GM23338 (cell line): ENCODE data around the gene PIK3IP1. TPM values are rescaled to one million over a fixed set of nuclear protein-coding genes. Genes with fewer than 3 reads are reported as not detected.

Source experiments
- ATAC-seq: fragments of 200-7000 bp; cut with Tn5 transposase; 3 replicates; pipeline ENCODE4 v1.9.1; 2020
- DNase-seq: peaks from one replicate; pipeline ENCODE4 v3.0.0-alpha.2; 2015; ENCODE audit warnings: low spot score
- H2AFZ ChIP-seq: fragments of 200-600 bp; sonication (generic); 2 replicates; pipeline ENCODE4 v1.8.0; 2016; ENCODE audit warnings: antibody characterized with exemption, mild to moderate bottlenecking, moderate library complexity
- H3F3A ChIP-seq: fragments of 200-600 bp; sonication (generic); replicated peaks from 2 replicates; pipeline ENCODE4 v1.8.0; 2017; ENCODE audit warnings: antibody characterized with exemption, mixed run types, low read depth
- H3K27ac ChIP-seq: fragments of 200-600 bp; sonication (generic); 2 replicates; pipeline ENCODE4 v1.6.1; 2016; ENCODE audit warnings: low read depth
- H3K27me3 ChIP-seq: fragments of 200-600 bp; sonication (generic); 2 replicates; pipeline ENCODE4 v1.8.0; 2016; ENCODE audit warnings: mild to moderate bottlenecking, mixed run types, moderate library complexity; ENCODE audit not compliant: insufficient read depth
- H3K36me3 ChIP-seq: fragments of 200-600 bp; sonication (generic); 2 replicates; pipeline ENCODE4 v1.8.0; 2016; ENCODE audit warnings: mild to moderate bottlenecking; ENCODE audit not compliant: insufficient read depth
- H3K4me1 ChIP-seq: fragments of 200-600 bp; sonication (generic); 2 replicates; pipeline ENCODE4 v1.8.0; 2016; ENCODE audit warnings: mild to moderate bottlenecking, moderate library complexity; ENCODE audit not compliant: insufficient read depth
- H3K4me2 ChIP-seq: fragments of 200-600 bp; sonication (generic); 2 replicates; pipeline ENCODE4 v1.7.1; 2017; ENCODE audit warnings: mixed run types
- H3K4me3 ChIP-seq: fragments of 200-600 bp; sonication (generic); 2 replicates; pipeline ENCODE4 v1.6.1; 2016; ENCODE audit warnings: mixed run types
- H3K79me2 ChIP-seq: fragments of 200-600 bp; sonication (generic); replicated peaks from 2 replicates; pipeline ENCODE4 v1.8.0; 2017; ENCODE audit warnings: mild to moderate bottlenecking; ENCODE audit not compliant: insufficient read depth
- H3K9me2 ChIP-seq: fragments of 200-600 bp; sonication (generic); 2 replicates; pipeline ENCODE4 v1.8.0; 2017; ENCODE audit not compliant: insufficient read depth
- H4K20me1 ChIP-seq: fragments of 200-600 bp; sonication (generic); replicated peaks from 2 replicates; pipeline ENCODE4 v1.8.0; 2017; ENCODE audit warnings: mild to moderate bottlenecking; ENCODE audit not compliant: insufficient read depth
- H3K27ac Mint-ChIP-seq: 2 replicates; pipeline ENCODE4 v1.8.0; 2020; ENCODE audit warnings: inconsistent platforms, mild to moderate bottlenecking, moderate library complexity, mixed read lengths
- H3K27me3 Mint-ChIP-seq: 3 replicates; pipeline ENCODE4 v1.8.0; 2022; ENCODE audit warnings: low read depth, mild to moderate bottlenecking, moderate library complexity, mixed read lengths, inconsistent platforms; ENCODE audit not compliant: insufficient read depth, poor library complexity
- H3K36me3 Mint-ChIP-seq: 3 replicates; pipeline ENCODE4 v1.8.0; 2021; ENCODE audit warnings: low read depth, mild to moderate bottlenecking, inconsistent platforms, moderate library complexity, mixed read lengths
- H3K4me1 Mint-ChIP-seq: 3 replicates; pipeline ENCODE4 v1.8.0; 2020; ENCODE audit warnings: mild to moderate bottlenecking, inconsistent platforms, mixed read lengths
- H3K4me3 Mint-ChIP-seq: 3 replicates; pipeline ENCODE4 v1.8.0; 2021; ENCODE audit warnings: moderate library complexity, mild to moderate bottlenecking, inconsistent platforms, mixed read lengths
- H3K9me3 Mint-ChIP-seq: 3 replicates; pipeline ENCODE4 v1.8.0; 2020; ENCODE audit warnings: moderate library complexity, mild to moderate bottlenecking, inconsistent platforms, mixed read lengths
- CREB1 ChIP-seq: fragments of 250-450 bp; sonication (Bioruptor Pico); IDR thresholded peaks from 2 replicates; pipeline ENCODE4 v1.5.0; 2020; ENCODE audit warnings: low read depth, mild to moderate bottlenecking, moderate library complexity
- EZH2 ChIP-seq: fragments of 200-600 bp; sonication (generic); IDR thresholded peaks from one replicate; pipeline ENCODE4 v1.8.0; 2017; ENCODE audit warnings: antibody characterized with exemption, mild to moderate bottlenecking, low read depth; ENCODE audit not compliant: unreplicated experiment
- EZH2phosphoT487 ChIP-seq: fragments of 200-600 bp; sonication (generic); IDR thresholded peaks from one replicate; pipeline ENCODE4 v1.8.1; 2018; ENCODE audit warnings: antibody characterized with exemption; ENCODE audit not compliant: unreplicated experiment
- NANOG ChIP-seq: IDR thresholded peaks from 2 replicates; pipeline ENCODE4 v1.6.1; 2016; ENCODE audit warnings: antibody characterized with exemption, borderline replicate concordance
- POLR2AphosphoS5 ChIP-seq: IDR thresholded peaks from 2 replicates; pipeline ENCODE4 v1.6.1; 2016; ENCODE audit warnings: antibody characterized with exemption, low read depth
- STAT1 ChIP-seq: IDR thresholded peaks from one replicate; pipeline ENCODE4 v1.6.1; 2016; ENCODE audit warnings: antibody characterized with exemption; ENCODE audit not compliant: unreplicated experiment
- ZNF114 ChIP-seq: fragments of 250-450 bp; sonication (Bioruptor Pico); IDR thresholded peaks from 2 replicates; pipeline ENCODE4 v1.5.0; 2020; ENCODE audit warnings: mild to moderate bottlenecking, moderate library complexity
- ZNF331 ChIP-seq: fragments of 250-450 bp; sonication (Bioruptor Pico); IDR thresholded peaks from 2 replicates; pipeline ENCODE4 v1.5.0; 2020; ENCODE audit warnings: low read depth, mild to moderate bottlenecking, moderate library complexity
- polyA plus RNA-seq: library from polyadenylated mRNA; unstranded; fragments of >200 nt; fragmentation: Nextera tagmentation; extraction: Ambion mirVana; gene quantifications from 2 replicates; pipeline ENCODE4 v1.2.1, GENCODE V29; 2016
- total RNA-seq: library from RNA; depleted of rRNA; stranded (reverse); fragments of >200 nt; shearing (Covaris generic); gene quantifications from 2 replicates; pipeline ENCODE4 v1.2.3, GENCODE V29; 2014
- TF ChIP-seq, protein P1 (sequence below): IDR thresholded peaks from 2 replicates; pipeline ENCODE4 v1.6.1; 2016; ENCODE audit warnings: antibody characterized with exemption
- TF ChIP-seq, protein P2 (sequence below): IDR thresholded peaks from one replicate; pipeline ENCODE4 v1.6.1; 2018; ENCODE audit warnings: antibody characterized with exemption; ENCODE audit not compliant: unreplicated experiment
- TF ChIP-seq, protein P3 (sequence below), 2 experiments: fragments of 200-600 bp in 1 of 2; sonication (generic) in 1 of 2; conservative IDR thresholded peaks; 2 replicates each; pipeline versions ENCODE4 v1.5.1 to v1.6.1; 2016 to 2017; ENCODE audit warnings: antibody characterized with exemption in 2 of 2, low read depth in 2 of 2, mild to moderate bottlenecking in 2 of 2, moderate library complexity in 1 of 2

PIK3IP1 gene
- total and polyA plus RNA-seq, 2 experiments from 2014 or later: 1.1 to 2.2 TPM

DNA sequence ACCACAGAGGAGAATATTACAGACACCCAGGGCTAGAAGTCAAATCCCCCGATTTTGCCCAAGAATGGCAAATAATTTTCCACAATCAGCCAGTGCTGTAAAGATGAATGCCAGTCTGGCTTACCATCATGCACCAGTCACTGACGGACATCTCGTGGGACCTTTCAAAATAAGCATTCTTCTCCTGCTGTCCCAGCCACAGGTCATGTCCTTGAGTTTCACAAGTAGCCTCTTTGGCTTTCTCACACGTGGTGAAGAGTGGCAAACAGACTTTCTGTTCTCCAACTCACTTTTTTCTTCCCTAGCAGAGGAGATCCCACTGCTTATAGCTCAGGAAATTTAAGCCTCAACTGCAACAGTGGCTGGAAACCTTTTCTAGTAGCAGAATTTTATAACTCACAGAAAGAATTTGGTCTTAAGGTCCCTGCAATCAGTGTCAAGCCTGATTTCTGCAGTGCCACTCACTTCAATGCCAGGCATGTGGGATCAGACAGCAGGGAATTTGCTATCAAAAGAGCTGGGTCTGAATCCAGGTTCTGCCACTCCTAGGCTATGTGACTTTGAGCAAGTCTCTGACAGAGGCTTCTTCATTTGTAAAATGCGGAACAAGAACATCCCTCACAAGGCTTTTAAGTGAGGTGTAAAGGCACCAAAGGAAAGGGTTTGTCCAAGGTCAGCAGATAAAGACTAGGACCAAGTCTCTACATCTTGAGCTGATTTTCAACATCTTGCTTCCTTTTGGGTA is 3.6 kb downstream of the PIK3IP1 start (continued):
- TF ChIP-seq, protein P1, sequence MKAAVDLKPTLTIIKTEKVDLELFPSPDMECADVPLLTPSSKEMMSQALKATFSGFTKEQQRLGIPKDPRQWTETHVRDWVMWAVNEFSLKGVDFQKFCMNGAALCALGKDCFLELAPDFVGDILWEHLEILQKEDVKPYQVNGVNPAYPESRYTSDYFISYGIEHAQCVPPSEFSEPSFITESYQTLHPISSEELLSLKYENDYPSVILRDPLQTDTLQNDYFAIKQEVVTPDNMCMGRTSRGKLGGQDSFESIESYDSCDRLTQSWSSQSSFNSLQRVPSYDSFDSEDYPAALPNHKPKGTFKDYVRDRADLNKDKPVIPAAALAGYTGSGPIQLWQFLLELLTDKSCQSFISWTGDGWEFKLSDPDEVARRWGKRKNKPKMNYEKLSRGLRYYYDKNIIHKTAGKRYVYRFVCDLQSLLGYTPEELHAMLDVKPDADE: no peak
- TF ChIP-seq POLR2AphosphoS5 (no peak), CREB1 (no peak), ZNF331 (CRISPR knock-in tag) (no peak), EZH2 (no peak), EZH2phosphoT487 (no peak), NANOG (no peak), ZNF114 (CRISPR knock-in tag) (no peak)
- TF ChIP-seq, protein P2, sequence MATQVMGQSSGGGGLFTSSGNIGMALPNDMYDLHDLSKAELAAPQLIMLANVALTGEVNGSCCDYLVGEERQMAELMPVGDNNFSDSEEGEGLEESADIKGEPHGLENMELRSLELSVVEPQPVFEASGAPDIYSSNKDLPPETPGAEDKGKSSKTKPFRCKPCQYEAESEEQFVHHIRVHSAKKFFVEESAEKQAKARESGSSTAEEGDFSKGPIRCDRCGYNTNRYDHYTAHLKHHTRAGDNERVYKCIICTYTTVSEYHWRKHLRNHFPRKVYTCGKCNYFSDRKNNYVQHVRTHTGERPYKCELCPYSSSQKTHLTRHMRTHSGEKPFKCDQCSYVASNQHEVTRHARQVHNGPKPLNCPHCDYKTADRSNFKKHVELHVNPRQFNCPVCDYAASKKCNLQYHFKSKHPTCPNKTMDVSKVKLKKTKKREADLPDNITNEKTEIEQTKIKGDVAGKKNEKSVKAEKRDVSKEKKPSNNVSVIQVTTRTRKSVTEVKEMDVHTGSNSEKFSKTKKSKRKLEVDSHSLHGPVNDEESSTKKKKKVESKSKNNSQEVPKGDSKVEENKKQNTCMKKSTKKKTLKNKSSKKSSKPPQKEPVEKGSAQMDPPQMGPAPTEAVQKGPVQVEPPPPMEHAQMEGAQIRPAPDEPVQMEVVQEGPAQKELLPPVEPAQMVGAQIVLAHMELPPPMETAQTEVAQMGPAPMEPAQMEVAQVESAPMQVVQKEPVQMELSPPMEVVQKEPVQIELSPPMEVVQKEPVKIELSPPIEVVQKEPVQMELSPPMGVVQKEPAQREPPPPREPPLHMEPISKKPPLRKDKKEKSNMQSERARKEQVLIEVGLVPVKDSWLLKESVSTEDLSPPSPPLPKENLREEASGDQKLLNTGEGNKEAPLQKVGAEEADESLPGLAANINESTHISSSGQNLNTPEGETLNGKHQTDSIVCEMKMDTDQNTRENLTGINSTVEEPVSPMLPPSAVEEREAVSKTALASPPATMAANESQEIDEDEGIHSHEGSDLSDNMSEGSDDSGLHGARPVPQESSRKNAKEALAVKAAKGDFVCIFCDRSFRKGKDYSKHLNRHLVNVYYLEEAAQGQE: no peak
- TF ChIP-seq, protein P3, sequence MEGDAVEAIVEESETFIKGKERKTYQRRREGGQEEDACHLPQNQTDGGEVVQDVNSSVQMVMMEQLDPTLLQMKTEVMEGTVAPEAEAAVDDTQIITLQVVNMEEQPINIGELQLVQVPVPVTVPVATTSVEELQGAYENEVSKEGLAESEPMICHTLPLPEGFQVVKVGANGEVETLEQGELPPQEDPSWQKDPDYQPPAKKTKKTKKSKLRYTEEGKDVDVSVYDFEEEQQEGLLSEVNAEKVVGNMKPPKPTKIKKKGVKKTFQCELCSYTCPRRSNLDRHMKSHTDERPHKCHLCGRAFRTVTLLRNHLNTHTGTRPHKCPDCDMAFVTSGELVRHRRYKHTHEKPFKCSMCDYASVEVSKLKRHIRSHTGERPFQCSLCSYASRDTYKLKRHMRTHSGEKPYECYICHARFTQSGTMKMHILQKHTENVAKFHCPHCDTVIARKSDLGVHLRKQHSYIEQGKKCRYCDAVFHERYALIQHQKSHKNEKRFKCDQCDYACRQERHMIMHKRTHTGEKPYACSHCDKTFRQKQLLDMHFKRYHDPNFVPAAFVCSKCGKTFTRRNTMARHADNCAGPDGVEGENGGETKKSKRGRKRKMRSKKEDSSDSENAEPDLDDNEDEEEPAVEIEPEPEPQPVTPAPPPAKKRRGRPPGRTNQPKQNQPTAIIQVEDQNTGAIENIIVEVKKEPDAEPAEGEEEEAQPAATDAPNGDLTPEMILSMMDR (conservative IDR thresholded peaks at IDR 0.05; ENCODE audit: low read depth in 2 of 2): no peak

DNA sequence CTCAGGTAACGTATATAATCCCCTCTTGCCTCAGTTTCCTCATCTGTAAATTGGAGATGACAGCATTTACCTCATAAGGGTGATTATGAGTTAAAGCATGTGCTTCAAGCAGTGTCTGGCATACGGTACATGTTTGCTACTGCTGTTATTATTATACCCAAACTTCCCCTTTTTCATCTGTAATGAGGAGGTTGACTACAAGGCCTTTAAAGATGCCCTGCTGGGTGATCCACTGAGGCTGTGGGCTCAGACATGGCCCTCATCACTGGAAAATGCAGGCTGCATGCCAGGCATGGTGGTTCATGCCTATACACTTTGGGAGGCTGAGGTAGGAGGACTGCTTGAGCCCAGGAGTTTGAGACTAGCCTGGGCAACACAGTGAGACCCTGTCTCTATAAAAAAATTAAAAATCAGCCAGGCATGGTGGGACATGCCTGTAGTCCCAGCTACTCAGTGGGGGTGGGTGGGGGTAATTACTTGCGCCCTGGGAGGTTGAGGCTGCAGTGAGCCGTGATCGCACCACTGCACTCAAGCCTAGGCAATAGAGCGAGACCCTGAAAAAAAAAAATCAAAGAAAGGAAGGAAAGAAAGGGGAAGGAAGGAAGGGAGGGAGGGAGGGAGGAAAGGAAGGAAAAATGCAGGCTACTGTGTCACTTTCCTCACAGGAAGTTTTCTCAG is 4.3 kb downstream of the PIK3IP1 start:
- H3K27me3 Mint-ChIP-seq: peaks cover 21% of the 10 kb centered on the region
- Histone ChIP-seq H3K4me1 (0 out of 2 replicates have a peak, but pooled peaks cover 8% of the 10 kb centered on the region), H3K27me3 (peaks cover 26% of the 10 kb centered on the region), H3K4me3 (no peak overlapping the region), H3K79me2 (no peaks in the 10 kb centered on the region), H3K27ac (no peak overlapping the region), H3F3A (peaks cover 8% of the 10 kb centered on the region; the same call in 1 of the 2 replicates), H3K36me3 (no peaks in the 10 kb centered on the region), H3K9me2 (no peaks in the 10 kb centered on the region), H3K4me2 (no peak overlapping the region), H2AFZ (no peak overlapping the region), H4K20me1 (no peaks in the 10 kb centered on the region)
- DNase-seq (no peak), ATAC-seq (no peak)
- peaks cover 25% of the 10 kb centered on the region for H3K4me1 Mint-ChIP-seq
- no peak overlapping the region for H3K27ac Mint-ChIP-seq
- no peak overlapping the region for H3K4me3 Mint-ChIP-seq
- H3K36me3 Mint-ChIP-seq: no peaks in the 10 kb centered on the region
- H3K9me3 Mint-ChIP-seq: no peaks in the 10 kb centered on the region
- no peak for TF ChIP-seq CREB1
- no peak for TF ChIP-seq EZH2phosphoT487
- TF ChIP-seq STAT1: no peak
- TF ChIP-seq, protein P1: no peak
- TF ChIP-seq NANOG: no peak
